NCI-H2029 (cell line): Measurements from ENCODE around the gene ARRDC5.
"Not testable (repeated sequence)": the region's sequence is repeated elsewhere in the genome, so short reads cannot be mapped to it uniquely, and the experiment has no call there.

Source experiments
- DNase-seq: peaks from one replicate; lab custom pipeline; 2025; lab: John Stamatoyannopoulos, UW

ARRDC5 gene

GRCh38 chr19:4909897-4910593, 7.3 kb upstream of the ARRDC5 start:
- peak; percentile 89 for DNase-seq

DNA sequence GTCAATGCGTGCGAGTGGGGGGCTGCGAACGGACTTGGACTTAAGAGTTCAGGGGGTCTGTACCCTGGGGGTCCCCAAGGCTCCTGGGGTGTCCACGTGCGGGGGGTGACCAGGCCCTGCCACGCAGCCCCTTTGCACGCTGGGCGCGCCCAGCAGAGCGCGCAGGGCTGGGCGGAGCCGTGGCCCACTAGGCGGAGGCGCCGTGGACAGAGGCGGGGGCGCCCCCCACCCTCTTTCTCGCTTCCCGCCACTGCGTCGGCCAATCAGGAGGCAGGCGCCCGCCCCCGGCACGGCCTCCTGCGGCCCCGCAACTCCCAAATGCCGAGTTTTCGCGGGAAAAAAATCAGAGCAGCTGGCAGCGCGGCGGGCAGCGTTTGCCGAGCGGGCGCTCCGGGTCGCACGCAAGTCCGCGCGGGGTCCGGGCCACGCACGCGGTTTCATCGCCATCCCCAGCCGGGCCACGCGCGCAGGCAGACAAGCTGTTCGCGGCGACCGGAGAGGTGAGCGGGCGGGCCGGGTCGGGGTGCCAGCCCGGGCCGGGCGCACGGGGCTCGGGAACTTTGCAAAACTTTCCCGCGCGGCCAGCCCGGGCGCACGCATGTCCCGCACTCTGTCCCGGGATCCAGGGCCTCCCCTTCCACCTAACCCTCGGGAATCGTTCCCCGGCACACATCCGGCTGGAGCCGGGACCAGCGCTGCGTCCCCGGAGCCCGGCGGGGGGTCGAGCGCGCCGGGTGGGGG, 6.6 kb upstream of the ARRDC5 start, which contains the start of gene UHRF1:
UHRF1 (plus strand) TSS at position 346 of the 741 bp plus-strand sequence. CDS start 1,385 bp downstream, outside the sequence.
- DNase-seq, result no peak

DNA sequence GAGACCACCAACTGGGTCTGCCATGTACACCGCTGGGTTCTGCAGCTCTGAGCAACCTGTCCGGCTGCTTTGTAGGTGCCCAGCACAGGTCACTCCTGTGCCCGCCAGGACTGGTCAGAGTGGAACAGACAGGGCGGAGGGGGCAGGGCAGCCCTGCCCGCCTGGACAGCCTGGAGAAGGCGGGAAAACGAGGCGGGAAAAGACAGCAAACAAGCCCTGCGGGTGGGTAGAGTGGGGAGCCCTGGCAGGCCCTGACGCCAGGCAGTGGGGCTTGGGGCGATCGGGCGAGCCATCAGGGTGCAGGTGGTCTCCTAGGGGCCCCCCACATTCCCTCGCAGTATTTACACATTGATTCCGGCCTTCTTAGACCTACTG, 6.1 kb upstream of the ARRDC5 start:
- no peak for DNase-seq

- DNase-seq, result no peak
Measured at GRCh38 chr19:4908360-4908759, 5.7 kb upstream of the ARRDC5 start.

GRCh38 chr19:4906963-4907362, 4.3 kb upstream of the ARRDC5 start:
- DNase-seq, result no peak

DNA sequence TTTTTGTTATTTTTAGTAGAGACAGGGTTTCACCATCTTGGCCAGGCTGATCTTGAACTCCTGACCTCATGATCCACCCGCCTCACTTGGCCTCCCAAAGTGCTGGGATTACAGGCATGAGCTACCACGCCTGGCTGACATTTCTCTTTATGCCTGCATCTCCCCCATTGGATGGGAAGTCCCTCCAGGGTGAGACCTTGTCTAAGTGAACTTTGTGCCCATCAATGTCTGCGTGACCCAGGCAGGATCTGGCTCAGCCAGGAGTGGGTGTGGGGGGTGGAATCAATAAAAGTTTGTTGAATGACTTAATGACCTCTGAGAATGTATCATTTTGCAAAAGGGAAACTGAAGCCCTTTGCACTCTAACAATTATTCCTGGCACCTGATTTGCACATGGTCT, 1.8 kb upstream of the ARRDC5 start:
- DNase-seq, result no peak

DNA sequence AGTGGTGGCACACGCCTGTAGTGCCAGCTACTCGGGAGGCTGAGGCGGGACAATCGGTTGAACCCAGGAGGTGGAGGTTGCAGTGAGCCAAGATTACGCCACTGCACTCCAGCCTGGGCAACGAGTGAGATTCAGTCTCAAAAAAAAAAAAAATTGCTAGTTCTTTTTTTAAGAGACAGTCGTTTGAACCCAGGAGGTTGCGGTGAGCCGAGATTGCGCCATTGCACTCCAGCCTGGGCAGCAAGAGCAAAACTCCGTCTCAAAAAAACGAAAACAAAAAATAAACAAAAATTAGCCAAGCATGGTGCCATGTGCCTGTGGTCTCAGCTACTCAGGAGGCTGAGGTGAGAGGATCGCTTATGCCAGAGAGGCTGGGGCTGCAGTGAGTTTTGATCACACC, 1.8 kb downstream of the ARRDC5 start:
- DNase-seq, result not testable (repeated sequence)

DNA sequence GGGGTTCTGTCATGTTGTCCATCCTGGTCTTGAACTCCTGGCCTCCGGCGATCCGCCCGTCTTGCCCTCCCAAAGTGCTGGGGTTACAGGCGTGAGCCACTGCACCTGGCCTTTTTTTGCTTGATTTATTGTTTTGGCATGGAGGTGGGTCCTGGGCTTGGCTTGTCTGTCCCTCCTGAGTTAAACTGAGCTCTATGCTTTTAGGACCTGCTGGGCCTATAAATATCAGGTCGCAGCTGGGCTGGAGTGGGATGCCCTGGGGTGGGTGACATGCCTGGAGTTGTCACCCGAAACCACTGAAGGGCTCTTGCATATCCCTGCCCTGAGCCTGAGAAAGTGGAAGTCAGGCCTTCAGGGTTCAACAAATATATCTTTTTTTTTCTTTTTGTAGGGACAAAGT, 5.5 kb downstream of the ARRDC5 start:
- DNase-seq, result no peak

DNA sequence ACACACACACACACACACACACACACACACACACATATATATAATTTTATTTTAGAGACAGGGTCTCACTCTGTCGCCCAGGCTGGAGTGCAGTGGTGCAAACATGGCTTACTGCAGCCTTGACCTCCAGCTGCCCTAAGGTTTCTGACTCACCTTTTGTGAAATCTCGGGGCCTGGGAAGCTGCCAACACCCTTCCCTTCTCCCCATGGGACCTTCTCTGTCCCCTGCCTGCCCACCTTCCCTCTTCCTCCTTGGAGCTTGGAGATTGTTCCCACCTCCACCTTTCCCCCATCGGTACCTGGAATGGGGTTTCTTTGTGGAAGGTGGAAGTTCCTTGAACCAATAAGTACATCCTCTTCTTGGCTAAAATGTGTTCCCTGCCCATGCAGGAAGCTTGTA, 6.3 kb downstream of the ARRDC5 start:
- DNase-seq, result no peak

DNA sequence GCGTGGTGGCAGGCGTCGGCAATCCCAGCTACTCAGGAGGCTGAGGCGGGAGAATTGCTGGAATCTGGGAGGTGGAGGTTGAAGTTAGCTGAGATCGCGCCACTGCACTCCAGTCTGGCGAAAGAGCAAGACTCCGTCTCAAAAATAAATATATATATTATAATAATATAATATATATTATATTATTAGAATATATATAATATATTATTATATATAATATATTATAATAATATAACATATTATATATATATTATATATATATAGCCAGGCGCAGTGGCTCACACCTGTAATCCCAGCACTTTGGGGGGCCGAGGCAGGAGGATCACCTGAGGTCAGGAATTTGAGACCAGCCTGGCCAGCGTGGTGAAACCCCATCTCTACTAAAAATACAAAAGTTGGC, 9.7 kb downstream of the ARRDC5 start:
- DNase-seq, result not testable (repeated sequence)

DNA sequence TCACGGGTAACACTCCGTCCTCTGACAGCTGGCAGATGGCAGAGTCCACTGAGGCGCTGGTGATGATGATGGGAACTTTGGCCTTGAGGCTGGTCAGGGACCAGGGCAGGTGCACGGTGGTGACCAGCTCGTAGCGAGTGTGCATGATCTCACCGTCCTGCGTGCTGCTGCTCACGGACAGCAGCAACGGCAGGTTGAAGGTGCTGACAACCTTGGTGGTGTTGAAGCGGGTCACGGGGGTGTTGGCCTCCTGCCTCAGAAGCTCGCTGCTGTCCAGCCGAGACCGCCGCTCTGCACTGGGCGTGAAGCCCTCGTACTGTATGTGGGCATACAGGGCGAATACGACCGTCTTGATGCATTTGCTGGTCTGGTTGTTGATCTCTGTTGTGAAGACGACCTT, 11.6 kb downstream of the ARRDC5 start:
- DNase-seq, result no peak

GRCh38 chr19:4889034-4889815, 13.5 kb downstream of the ARRDC5 start:
- DNase-seq, result no peak

- not testable (repeated sequence) for DNase-seq
Measured at GRCh38 chr19:4887803-4888202, 14.9 kb downstream of the ARRDC5 start.

GRCh38 chr19:4884993-4885392, 17.7 kb downstream of the ARRDC5 start:
- not testable (repeated sequence) for DNase-seq

DNA sequence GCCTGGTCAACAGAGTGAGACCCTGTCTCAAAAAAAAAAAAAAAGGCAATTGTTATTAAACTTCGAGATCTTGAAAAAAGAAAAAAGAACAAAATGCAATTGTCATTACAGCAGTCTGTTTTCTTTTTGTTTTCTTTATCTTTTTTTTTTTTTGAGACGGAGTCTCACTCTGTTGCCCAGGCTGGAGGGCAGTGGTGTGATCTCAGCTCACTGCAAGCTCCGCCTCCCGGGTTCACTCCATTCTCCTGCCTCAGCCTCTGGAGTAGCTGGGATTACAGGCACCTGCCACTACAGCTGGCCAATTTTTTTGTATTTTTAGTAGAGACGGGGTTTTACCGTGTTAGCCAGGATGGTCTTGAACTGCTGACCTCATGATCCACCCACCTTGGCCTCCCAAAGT, 19.8 kb downstream of the ARRDC5 start:
- DNase-seq, result not testable (repeated sequence)

DNA sequence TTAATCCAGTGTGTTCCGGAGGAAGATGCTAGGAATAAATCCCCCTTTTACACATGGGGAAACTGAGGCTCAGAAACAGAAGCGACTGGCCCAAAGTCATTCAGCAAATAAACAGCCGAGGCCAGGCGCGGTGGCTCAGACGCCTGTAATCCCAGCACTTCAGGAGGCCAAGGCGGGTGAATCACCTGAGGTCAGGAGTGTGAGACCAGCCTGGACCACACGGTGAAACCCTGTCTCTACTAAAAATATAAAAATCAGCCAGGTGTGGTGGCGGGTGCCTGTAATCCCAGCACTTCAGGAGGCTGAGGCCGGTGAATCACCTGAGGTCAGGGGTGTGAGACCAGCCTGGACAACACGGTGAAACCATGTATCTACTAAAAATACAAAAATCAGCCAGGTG, 23.7 kb downstream of the ARRDC5 start:
- no peak for DNase-seq

DNA sequence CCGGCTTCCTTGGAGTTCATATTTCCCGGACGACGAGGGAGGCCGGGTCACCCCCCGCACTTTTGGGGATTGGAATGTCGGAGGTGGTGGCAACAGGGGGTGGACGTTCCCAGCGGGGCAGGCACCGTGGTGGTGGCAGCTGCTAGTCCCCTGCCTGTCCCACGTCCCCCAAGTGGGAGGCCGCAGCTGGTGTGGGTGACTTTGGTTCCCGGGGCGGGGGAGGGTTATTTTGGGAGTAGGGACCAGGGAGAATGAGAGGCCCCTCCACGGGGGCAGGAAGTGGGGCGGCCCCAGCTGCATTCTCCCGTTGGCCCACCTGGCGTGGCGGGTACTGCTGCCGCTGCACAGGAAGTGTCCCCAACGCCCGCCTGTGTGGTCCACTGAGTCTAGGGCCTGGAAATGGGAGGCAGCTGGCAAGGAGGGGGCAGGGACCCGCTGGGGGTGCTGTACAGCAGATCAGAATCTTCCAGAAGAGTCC, 24.2 kb downstream of the ARRDC5 start:
- no peak for DNase-seq

DNA sequence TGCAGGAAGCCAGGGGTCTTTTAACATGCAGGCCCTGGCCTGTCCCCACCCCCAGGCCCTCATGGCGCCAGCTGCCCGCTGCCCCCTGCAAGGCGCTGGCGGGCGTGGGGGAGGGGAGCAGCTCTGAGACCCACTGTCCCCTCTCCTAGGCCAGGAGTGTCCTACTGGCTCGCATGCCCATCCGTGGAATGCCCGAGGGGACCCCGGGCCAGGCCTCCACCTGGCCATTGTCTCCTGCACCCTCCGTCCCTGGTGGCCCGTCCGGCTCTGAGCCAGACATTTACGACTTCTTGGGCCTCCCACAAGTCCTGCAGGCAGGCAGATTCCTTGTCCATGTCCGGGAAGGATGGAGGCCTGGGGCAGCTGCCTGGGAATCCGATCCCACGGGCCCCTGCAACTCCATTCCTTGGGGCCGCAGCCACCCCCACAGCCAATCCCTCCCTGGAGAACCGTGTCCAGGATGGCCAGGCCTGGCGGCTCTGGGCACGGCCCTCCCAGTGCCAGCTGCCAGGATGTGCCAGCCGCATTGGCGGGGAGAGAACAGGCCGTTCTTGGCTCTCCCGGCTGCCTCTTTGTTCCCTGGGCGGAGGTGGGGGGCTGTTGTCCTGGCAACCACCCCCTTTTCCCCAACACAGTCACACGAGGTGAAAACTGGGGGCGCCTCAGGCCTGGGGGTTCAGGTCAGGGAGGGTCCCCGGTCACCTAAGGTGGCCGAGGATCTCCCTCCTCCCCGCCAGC, 24.8 kb downstream of the ARRDC5 start:
- no peak for DNase-seq

DNA sequence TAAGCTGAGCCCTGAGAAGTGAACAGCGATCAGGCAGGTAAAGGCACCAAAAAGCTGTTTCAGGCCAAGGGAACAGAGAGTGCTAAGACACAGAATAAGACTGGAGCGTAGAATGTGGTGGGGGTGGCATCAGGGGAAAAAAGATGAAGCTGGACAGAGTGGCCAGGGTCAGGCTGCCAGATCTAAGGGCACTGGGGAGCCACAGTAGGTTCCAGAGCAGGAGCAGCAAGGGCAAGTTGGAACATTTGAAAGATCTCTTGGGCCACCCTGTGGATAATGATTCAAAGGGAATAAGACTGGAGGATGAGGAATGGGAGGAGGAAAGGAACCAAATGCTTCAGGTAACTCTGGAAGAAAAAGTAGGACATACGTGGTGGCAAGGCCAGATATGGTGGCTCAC, 28.8 kb downstream of the ARRDC5 start:
- DNase-seq, result no peak

- no peak for DNase-seq
Measured at GRCh38 chr19:4871711-4872110, 31.0 kb downstream of the ARRDC5 start.

GRCh38 chr19:4870025-4870700, 32.5 kb downstream of the ARRDC5 start:
- DNase-seq, result no peak
